OCI-LY3 (cell line): Measurements from ENCODE around the gene TCP11.

Source experiments
- H2AFZ ChIP-seq: fragments of 200-600, 300-600 bp; shearing (Covaris generic); 2 replicates; pipeline ENCODE4 v1.6.0; 2014; ENCODE audit warnings: antibody characterized with exemption, low read depth, low read length
- H3K27ac ChIP-seq: fragments of 200-600, 300-600 bp; sonication (generic); 2 replicates; pipeline ENCODE4 v1.5.1; 2014; ENCODE audit warnings: mild to moderate bottlenecking, low read length, moderate library complexity, mixed read lengths
- H3K27me3 ChIP-seq: fragments of 200-600, 300-600 bp; sonication (generic); 2 replicates; pipeline ENCODE4 v1.6.1; 2014; ENCODE audit warnings: low read depth, low read length, mixed read lengths
- H3K36me3 ChIP-seq: fragments of 200-600, 300-600 bp; sonication (generic); replicated peaks from 2 replicates; pipeline ENCODE3; 2014; ENCODE audit warnings: low read depth, low read length, mixed read lengths
- H3K4me1 ChIP-seq: fragments of 300-600, 200-600 bp; sonication (generic); 2 replicates; pipeline ENCODE4 v1.6.1; 2014; ENCODE audit warnings: low read length, mixed read lengths
- H3K4me2 ChIP-seq: fragments of 200-600, 300-600 bp; sonication (generic); 2 replicates; pipeline ENCODE4 v1.6.1; 2014; ENCODE audit warnings: low read length, mixed read lengths
- H3K4me3 ChIP-seq: fragments of 300-600, 200-600 bp; sonication (generic); 2 replicates; pipeline ENCODE4 v1.5.1; 2014; ENCODE audit warnings: antibody characterized with exemption, mild to moderate bottlenecking, low read length, moderate library complexity
- H3K79me2 ChIP-seq: fragments of 300-600, 200-600 bp; shearing (Covaris generic); 2 replicates; pipeline ENCODE4 v1.6.1; 2014; ENCODE audit warnings: mild to moderate bottlenecking, low read length, mixed read lengths
- H3K9ac ChIP-seq: fragments of 300-600, 200-600 bp; shearing (Covaris generic); 2 replicates; pipeline ENCODE4 v1.6.0; 2014; ENCODE audit warnings: mild to moderate bottlenecking, low read length, moderate library complexity
- H3K9me3 ChIP-seq: fragments of 200-600, 300-600 bp; shearing (Covaris generic); 2 replicates; pipeline ENCODE4 v1.6.1; 2014; ENCODE audit warnings: low read length, mixed read lengths; ENCODE audit not compliant: insufficient read depth
- H4K20me1 ChIP-seq: fragments of 200-600, 300-600 bp; sonication (generic); 2 replicates; pipeline ENCODE4 v1.6.1; 2016; ENCODE audit warnings: low read length, mixed read lengths; ENCODE audit not compliant: insufficient read depth
- EZH2phosphoT487 ChIP-seq: fragments of 200-600 bp; shearing (Covaris generic); IDR thresholded peaks from 2 replicates; pipeline ENCODE4 v1.6.1; 2018; ENCODE audit warnings: antibody characterized with exemption, mixed run types, low read depth
- TF ChIP-seq, protein P1 (sequence below): fragments of 200-600, 300-600 bp; sonication (generic); IDR thresholded peaks from 2 replicates; pipeline ENCODE4 v1.5.1; 2014; ENCODE audit warnings: antibody characterized with exemption, low read length, low read depth

Gene TCP11

DNA sequence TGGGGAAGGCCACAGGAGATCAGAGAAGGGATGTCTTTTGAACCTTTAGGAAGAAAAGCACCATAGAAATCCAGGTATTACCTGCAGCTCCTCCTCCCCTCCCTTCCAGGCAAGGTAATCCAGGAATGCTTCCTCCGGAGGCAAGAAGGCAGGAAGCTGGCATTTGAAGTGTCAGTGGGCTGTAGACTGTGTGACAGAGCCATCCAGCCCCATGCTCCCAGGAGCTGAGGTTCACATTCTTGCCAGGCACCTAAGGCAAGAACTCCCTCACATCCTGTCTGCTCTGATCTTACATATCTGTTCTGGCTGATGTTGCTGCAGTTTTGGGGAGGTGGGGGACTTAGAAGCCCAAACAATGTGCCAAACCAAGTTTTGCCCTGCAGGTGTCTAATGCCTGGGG is 44.8 kb upstream of the TCP11 start:
- H3K79me2 ChIP-seq = no peaks in the 10 kb centered on the region
- H3K27ac ChIP-seq = no peak overlapping the region
- H2AFZ ChIP-seq = no peak overlapping the region
- H4K20me1 ChIP-seq = no peaks in the 10 kb centered on the region
- TF ChIP-seq EZH2phosphoT487 = no peak
- TF ChIP-seq, protein P1, sequence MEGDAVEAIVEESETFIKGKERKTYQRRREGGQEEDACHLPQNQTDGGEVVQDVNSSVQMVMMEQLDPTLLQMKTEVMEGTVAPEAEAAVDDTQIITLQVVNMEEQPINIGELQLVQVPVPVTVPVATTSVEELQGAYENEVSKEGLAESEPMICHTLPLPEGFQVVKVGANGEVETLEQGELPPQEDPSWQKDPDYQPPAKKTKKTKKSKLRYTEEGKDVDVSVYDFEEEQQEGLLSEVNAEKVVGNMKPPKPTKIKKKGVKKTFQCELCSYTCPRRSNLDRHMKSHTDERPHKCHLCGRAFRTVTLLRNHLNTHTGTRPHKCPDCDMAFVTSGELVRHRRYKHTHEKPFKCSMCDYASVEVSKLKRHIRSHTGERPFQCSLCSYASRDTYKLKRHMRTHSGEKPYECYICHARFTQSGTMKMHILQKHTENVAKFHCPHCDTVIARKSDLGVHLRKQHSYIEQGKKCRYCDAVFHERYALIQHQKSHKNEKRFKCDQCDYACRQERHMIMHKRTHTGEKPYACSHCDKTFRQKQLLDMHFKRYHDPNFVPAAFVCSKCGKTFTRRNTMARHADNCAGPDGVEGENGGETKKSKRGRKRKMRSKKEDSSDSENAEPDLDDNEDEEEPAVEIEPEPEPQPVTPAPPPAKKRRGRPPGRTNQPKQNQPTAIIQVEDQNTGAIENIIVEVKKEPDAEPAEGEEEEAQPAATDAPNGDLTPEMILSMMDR = no peak
- no peaks in the 10 kb centered on the region for H3K36me3 ChIP-seq
- 0 out of 2 replicates have a peak, but pooled peaks cover 3% of the 10 kb centered on the region for H3K27me3 ChIP-seq
- H3K4me1 ChIP-seq = peaks cover 3% of the 10 kb centered on the region; the same call in 1 of the 2 replicates
- H3K4me2 ChIP-seq = no peak overlapping the region
- no peak overlapping the region for H3K9ac ChIP-seq
- no peak overlapping the region for H3K4me3 ChIP-seq
- H3K9me3 ChIP-seq = no peaks in the 10 kb centered on the region

DNA sequence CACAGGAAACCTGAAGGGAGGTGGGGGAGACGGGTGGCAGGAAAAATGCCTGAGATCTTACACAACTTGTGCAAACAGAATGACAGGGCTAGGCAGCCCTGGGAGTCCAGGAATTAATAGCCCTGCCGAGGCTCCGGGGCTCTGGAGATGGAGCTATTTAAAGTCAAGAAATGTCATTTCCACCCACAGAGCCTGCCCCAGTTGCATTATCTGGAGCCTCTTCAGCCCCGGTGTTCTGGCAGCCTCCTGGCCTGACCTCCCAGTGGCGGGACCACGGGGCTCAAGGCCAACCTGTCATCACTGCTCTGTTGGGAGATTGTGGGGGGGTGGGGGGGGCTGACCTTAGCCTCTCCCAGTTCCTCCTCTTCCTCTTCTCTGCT is 44.2 kb upstream of the TCP11 start:
- no peak for TF ChIP-seq EZH2phosphoT487
- TF ChIP-seq, protein P1 = no peak
- Histone ChIP-seq H3K4me3 (no peak overlapping the region), H4K20me1 (no peaks in the 10 kb centered on the region), H3K27ac (no peak overlapping the region), H3K27me3 (0 out of 2 replicates have a peak, but pooled peaks cover 3% of the 10 kb centered on the region), H3K79me2 (no peaks in the 10 kb centered on the region), H3K36me3 (no peaks in the 10 kb centered on the region), H3K9ac (no peak overlapping the region), H2AFZ (no peak overlapping the region), H3K9me3 (no peaks in the 10 kb centered on the region), H3K4me1 (peaks cover 3% of the 10 kb centered on the region; the same call in 1 of the 2 replicates), H3K4me2 (no peak overlapping the region)

DNA sequence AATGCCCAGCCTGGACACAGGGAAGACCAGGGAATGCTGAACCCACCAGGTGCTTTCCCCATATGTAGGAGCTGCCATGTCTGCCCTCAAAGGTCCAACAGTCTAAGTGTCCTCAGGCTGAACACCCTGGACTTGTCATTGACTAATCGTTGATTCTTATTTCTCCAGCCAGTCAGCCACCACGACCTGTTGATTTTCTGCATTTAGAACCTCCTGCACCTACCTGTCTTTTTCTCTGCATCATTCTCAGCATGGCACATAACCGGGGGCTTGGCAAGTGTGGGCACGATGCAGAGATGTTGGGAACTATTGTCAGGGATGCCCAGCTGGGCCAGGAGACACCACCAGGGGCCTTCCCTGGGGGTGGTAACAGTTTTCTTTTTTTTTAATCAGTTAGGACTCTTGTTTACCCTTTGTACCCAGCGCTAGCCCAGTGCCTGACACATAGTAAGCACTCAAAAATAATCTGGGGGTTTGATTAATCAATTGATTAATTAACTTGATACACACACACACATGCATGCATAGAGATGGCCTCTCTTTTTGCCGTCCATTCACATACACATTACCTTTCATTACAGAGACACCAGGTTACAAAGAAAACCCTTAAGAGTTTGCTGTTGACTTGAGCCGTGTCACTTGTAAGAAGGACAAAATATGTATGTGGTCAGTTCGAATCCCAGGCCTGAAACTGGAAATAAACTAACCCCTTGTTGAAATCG is 43.6 kb upstream of the TCP11 start:
- Histone ChIP-seq H3K9ac (no peak overlapping the region), H4K20me1 (no peaks in the 10 kb centered on the region), H3K4me3 (no peak overlapping the region), H3K27me3 (0 out of 2 replicates have a peak, but pooled peaks cover 3% of the 10 kb centered on the region), H3K79me2 (no peaks in the 10 kb centered on the region), H3K9me3 (no peaks in the 10 kb centered on the region), H2AFZ (no peak overlapping the region), H3K36me3 (no peaks in the 10 kb centered on the region), H3K4me2 (no peak overlapping the region), H3K27ac (no peak overlapping the region), H3K4me1 (peaks cover 3% of the 10 kb centered on the region; the same call in 1 of the 2 replicates)
- TF ChIP-seq EZH2phosphoT487 = no peak
- TF ChIP-seq, protein P1 = no peak

DNA sequence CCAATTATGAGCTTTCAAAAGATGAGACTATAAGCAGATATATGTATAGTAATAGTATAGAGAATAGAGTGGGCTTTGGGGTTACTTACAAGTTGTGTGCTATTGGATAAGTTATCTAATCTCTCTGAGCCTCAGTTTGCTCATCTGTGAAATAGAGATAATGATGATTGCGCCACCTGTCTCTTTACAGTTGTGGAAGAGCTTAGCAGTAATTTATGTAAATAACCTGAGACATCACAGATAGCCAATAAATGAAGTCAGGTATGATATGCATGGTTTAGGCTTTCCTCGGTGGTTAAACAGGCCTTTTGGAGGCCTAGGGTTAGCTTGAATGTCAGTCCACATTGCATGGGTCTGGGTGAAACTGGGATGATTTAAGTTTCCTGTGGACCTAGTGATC is 42.8 kb upstream of the TCP11 start:
- Histone ChIP-seq H2AFZ (no peak overlapping the region), H3K4me3 (no peak overlapping the region)

More for the DNA sequence above, 42.8 kb upstream of the TCP11 start:
- no peaks in the 10 kb centered on the region for H3K79me2 ChIP-seq
- no peaks in the 10 kb centered on the region for H3K9me3 ChIP-seq
- no peaks in the 10 kb centered on the region for H4K20me1 ChIP-seq
- H3K27me3 ChIP-seq = 0 out of 2 replicates have a peak, but pooled peaks cover 3% of the 10 kb centered on the region
- peaks cover 7% of the 10 kb centered on the region; the same call in 1 of the 2 replicates for H3K4me1 ChIP-seq
- H3K27ac ChIP-seq = no peak overlapping the region
- TF ChIP-seq EZH2phosphoT487 = no peak
- TF ChIP-seq, protein P1 = no peak
- no peak overlapping the region for H3K9ac ChIP-seq
- no peaks in the 10 kb centered on the region for H3K36me3 ChIP-seq
- H3K4me2 ChIP-seq = no peak overlapping the region
